Measurements from ENCODE around the gene FAM76B.

Gene FAM76B

DNA sequence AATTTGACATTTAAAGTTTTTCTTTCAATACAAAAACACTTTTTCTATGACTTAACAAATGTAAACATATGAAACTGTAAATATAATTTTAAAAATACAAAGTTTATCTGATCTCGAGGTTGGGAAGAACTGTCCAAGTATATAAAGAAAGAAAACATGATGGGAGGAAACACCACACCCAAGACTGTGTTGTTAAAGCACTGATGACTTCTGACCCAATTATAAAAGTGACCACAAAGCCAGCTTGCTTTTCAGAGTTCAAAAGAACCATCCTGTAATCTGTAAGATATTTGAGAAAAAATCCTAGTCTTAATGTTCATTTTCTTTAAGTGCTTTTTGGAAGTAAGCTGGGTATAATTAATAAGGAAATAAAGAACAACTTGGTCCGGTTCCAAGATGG is 16.3 kb upstream of the FAM76B start:
- no peak for ATAC-seq
- TF ChIP-seq ZNF70 (CRISPR knock-in tag; IDR thresholded peaks at IDR 0.05), result no peak
- TF ChIP-seq CREB5 (CRISPR knock-in tag; IDR thresholded peaks at IDR 0.05; ENCODE audit: low read depth), result no peak
- no peak for TF ChIP-seq ARNTL (CRISPR knock-in tag; IDR thresholded peaks at IDR 0.05; ENCODE audit: borderline replicate concordance, low read depth)

GRCh38 chr11:95803973-95804372 is 14.4 kb upstream of the FAM76B start:
- TF ChIP-seq, protein P1, sequence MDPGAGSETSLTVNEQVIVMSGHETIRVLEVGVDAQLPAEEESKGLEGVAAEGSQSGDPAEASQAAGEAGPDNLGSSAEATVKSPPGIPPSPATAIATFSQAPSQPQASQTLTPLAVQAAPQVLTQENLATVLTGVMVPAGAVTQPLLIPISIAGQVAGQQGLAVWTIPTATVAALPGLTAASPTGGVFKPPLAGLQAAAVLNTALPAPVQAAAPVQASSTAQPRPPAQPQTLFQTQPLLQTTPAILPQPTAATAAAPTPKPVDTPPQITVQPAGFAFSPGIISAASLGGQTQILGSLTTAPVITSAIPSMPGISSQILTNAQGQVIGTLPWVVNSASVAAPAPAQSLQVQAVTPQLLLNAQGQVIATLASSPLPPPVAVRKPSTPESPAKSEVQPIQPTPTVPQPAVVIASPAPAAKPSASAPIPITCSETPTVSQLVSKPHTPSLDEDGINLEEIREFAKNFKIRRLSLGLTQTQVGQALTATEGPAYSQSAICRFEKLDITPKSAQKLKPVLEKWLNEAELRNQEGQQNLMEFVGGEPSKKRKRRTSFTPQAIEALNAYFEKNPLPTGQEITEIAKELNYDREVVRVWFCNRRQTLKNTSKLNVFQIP (CRISPR knock-in tag; IDR thresholded peaks at IDR 0.05; ENCODE audit: borderline replicate concordance, low read depth), result no peak
- no peak for TF ChIP-seq BACH2 (CRISPR knock-in tag; IDR thresholded peaks at IDR 0.05; ENCODE audit: borderline replicate concordance)
- ATAC-seq, result no peak

GRCh38 chr11:95802806-95803205 is 13.2 kb upstream of the FAM76B start:
- ATAC-seq, result no peak
- TF ChIP-seq, protein P2, sequence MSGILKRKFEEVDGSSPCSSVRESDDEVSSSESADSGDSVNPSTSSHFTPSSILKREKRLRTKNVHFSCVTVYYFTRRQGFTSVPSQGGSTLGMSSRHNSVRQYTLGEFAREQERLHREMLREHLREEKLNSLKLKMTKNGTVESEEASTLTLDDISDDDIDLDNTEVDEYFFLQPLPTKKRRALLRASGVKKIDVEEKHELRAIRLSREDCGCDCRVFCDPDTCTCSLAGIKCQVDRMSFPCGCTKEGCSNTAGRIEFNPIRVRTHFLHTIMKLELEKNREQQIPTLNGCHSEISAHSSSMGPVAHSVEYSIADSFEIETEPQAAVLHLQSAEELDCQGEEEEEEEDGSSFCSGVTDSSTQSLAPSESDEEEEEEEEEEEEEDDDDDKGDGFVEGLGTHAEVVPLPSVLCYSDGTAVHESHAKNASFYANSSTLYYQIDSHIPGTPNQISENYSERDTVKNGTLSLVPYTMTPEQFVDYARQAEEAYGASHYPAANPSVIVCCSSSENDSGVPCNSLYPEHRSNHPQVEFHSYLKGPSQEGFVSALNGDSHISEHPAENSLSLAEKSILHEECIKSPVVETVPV (CRISPR knock-in tag; IDR thresholded peaks at IDR 0.05), result no peak
- TF ChIP-seq ZC3H10 (CRISPR knock-in tag; IDR thresholded peaks at IDR 0.05), result no peak
- TF ChIP-seq, protein P1 (CRISPR knock-in tag; IDR thresholded peaks at IDR 0.05; ENCODE audit: borderline replicate concordance, low read depth), result no peak

DNA sequence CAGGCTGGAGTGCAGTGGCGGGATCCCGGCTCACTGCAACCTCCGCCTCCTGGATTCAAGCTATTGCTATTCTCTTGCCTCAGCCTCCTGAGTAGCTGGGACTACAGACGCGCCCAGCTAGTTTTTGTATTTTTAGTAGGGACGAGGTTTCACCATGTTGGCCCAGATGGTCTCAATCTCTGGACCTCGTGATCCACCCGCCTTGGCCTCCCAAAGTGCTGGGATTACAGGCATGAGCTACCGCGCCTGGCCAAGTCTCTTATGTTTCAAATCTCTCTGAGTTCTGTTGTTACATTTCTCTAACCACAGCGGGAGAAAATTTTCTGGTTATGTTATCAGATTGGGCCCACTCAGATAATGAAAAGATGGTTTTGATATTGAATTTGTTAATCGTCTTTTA is 10.9 kb upstream of the FAM76B start:
- no peak for ATAC-seq
- no peak for TF ChIP-seq PPARA (CRISPR knock-in tag; IDR thresholded peaks at IDR 0.05; ENCODE audit: borderline replicate concordance)
- no peak for TF ChIP-seq TOX (CRISPR knock-in tag; IDR thresholded peaks at IDR 0.05; ENCODE audit: borderline replicate concordance)
- TF ChIP-seq, protein P2 (CRISPR knock-in tag; IDR thresholded peaks at IDR 0.05), result no peak
- TF ChIP-seq SNAI2 (CRISPR knock-in tag; IDR thresholded peaks at IDR 0.05), result no peak
- no peak for TF ChIP-seq GLIS3 (CRISPR knock-in tag; IDR thresholded peaks at IDR 0.05)
- no peak for TF ChIP-seq CSDC2 (CRISPR knock-in tag; IDR thresholded peaks at IDR 0.05)
- TF ChIP-seq, protein P3, sequence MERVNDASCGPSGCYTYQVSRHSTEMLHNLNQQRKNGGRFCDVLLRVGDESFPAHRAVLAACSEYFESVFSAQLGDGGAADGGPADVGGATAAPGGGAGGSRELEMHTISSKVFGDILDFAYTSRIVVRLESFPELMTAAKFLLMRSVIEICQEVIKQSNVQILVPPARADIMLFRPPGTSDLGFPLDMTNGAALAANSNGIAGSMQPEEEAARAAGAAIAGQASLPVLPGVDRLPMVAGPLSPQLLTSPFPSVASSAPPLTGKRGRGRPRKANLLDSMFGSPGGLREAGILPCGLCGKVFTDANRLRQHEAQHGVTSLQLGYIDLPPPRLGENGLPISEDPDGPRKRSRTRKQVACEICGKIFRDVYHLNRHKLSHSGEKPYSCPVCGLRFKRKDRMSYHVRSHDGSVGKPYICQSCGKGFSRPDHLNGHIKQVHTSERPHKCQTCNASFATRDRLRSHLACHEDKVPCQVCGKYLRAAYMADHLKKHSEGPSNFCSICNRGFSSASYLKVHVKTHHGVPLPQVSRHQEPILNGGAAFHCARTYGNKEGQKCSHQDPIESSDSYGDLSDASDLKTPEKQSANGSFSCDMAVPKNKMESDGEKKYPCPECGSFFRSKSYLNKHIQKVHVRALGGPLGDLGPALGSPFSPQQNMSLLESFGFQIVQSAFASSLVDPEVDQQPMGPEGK (CRISPR knock-in tag; IDR thresholded peaks at IDR 0.05; ENCODE audit: borderline replicate concordance), result no peak
- TF ChIP-seq ZNF565 (CRISPR knock-in tag; conservative IDR thresholded peaks at IDR 0.05; ENCODE audit: low read depth), result no peak
- no peak for TF ChIP-seq ARNTL (CRISPR knock-in tag; IDR thresholded peaks at IDR 0.05; ENCODE audit: borderline replicate concordance, low read depth)
- no peak for TF ChIP-seq ISL1 (CRISPR knock-in tag; IDR thresholded peaks at IDR 0.05)
- no peak for TF ChIP-seq CREB5 (CRISPR knock-in tag; IDR thresholded peaks at IDR 0.05; ENCODE audit: low read depth)
- TF ChIP-seq ESRRG (CRISPR knock-in tag; IDR thresholded peaks at IDR 0.05), result no peak
- TF ChIP-seq, protein P1 (CRISPR knock-in tag; IDR thresholded peaks at IDR 0.05; ENCODE audit: borderline replicate concordance, low read depth), result no peak
- no peak for TF ChIP-seq ZFP3 (CRISPR knock-in tag; IDR thresholded peaks at IDR 0.05)
- TF ChIP-seq, protein P4, sequence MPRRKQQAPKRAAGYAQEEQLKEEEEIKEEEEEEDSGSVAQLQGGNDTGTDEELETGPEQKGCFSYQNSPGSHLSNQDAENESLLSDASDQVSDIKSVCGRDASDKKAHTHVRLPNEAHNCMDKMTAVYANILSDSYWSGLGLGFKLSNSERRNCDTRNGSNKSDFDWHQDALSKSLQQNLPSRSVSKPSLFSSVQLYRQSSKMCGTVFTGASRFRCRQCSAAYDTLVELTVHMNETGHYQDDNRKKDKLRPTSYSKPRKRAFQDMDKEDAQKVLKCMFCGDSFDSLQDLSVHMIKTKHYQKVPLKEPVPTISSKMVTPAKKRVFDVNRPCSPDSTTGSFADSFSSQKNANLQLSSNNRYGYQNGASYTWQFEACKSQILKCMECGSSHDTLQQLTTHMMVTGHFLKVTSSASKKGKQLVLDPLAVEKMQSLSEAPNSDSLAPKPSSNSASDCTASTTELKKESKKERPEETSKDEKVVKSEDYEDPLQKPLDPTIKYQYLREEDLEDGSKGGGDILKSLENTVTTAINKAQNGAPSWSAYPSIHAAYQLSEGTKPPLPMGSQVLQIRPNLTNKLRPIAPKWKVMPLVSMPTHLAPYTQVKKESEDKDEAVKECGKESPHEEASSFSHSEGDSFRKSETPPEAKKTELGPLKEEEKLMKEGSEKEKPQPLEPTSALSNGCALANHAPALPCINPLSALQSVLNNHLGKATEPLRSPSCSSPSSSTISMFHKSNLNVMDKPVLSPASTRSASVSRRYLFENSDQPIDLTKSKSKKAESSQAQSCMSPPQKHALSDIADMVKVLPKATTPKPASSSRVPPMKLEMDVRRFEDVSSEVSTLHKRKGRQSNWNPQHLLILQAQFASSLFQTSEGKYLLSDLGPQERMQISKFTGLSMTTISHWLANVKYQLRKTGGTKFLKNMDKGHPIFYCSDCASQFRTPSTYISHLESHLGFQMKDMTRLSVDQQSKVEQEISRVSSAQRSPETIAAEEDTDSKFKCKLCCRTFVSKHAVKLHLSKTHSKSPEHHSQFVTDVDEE (CRISPR knock-in tag; IDR thresholded peaks at IDR 0.05), result no peak
- TF ChIP-seq TCF4 (CRISPR knock-in tag; IDR thresholded peaks at IDR 0.05; ENCODE audit: borderline replicate concordance), result no peak
- no peak for TF ChIP-seq OSR1 (CRISPR knock-in tag; IDR thresholded peaks at IDR 0.05)
- TF ChIP-seq ZFP30 (CRISPR knock-in tag; IDR thresholded peaks at IDR 0.05), result no peak

Measured in SK-N-SH treated with all-trans-retinoic acid at 6 μM for 48 hours (cell line).